HK-2 (cell line): ENCODE data around the gene DARS1.

Experiments
- DNase-seq: peaks from one replicate; pipeline ENCODE4 v3.0.0-alpha.2; 2018; ENCODE audit not compliant: unreplicated experiment

The DARS1 gene

DNA sequence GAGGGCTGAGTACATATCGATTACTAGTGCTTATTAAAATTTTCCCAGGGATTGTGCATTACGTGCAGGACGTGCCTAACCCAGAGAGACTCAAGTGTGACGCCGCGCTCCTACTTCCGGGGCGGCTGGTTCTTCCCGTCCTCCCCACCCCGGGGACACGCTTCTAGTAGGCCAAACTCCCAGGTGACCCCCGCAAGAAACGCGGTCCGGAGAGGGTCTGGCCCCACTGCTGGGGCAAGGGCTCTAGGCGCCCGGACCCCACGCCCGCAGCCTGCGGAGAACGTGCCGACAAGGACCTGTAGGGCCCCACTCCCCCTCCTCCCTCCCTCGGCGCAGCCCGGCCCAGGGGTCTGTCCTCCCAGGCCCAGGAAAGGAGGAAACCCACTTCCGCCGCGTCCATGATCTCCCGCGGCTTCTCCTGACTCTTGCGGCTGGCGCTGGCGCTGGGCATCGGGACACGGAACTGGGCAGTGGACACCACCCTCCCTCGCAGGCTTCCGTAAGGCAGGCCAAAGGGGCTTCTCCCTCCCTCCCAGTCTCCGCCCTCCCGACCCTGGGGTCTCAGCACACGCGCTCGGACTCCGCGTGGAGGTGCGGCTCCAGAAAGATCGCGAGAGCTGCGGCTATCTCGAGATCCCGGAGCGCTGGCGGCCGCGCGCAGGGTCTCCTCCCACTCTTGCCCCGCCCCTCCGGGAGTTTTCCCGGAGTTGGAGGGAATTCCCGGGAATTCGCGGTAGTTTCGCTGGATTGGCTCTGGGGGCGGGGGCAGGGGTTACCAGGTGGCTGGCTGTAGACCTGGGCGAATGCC is at the start of gene DARS1:
DARS1 (minus strand) TSS at position 609 of the 808 bp plus-strand sequence; CDS start at position 451, 158 bp downstream.
- DNase-seq: peak; percentile 96

DNA sequence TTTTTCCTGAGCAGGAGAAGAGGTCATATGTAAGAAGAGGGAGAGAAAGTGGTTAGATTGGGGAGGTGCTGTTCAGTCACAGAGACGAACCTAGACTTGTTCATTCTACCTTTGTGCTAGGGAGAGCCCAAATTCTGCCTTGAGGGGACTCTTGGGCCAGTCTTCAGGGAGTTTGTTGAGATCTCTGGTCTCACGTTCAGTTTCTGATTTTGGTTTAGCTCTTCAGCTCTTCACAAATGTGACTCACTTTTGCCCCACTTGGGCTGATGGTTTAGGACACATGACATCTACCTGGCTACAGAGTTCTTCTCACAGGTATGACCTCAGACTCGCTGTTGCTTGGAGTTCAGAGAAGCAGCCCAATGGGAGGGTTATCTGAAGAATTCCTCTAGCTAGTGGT is 49.2 kb upstream of the DARS1 start:
- DNase-seq: no peak

- no peak for DNase-seq
Observed at GRCh38 chr2:136032817-136033535, 47.5 kb upstream of the DARS1 start.

DNA sequence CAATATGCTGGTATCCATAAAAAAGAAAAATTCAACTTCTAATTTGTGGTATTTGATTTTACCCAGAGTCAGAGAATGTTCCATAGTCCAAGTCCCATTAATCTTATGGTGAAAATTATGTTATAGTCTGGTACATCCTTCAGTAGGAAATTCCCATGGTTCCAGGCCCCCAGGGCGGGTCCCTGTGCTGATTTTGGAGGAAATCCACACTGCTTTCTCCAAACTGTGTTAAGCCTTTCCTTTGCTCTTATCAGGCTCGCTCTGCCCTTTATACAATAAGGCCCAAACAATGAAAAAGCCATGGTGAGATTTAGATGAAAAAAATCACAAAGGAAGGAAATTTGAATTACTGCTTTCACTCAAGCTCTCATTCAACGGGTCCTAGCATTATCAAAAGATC is 46.8 kb upstream of the DARS1 start:
- DNase-seq: no peak

GRCh38 chr2:136031711-136032110 is 46.3 kb upstream of the DARS1 start:
- no peak for DNase-seq

DNA sequence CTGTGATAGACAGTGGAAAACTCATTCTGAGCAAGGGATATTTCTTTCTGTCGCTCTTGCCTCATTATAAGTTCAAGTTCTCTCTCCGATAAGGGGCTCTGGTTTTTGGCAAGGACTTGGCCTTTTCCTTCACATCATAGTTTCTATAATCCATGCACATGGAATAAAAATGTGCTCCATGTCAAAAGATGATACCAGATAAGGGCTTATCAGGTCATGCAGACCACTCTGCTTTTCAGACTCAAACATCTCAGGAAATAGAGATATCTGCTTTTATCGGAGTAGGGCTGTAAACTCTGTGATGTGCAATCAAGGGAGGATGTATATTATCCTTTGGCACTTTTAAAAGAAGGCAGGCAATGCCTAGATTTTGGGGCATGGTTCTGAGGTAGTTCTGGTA is 45.0 kb upstream of the DARS1 start:
- no peak for DNase-seq

GRCh38 chr2:136029149-136029548 is 43.7 kb upstream of the DARS1 start:
- no peak for DNase-seq

GRCh38 chr2:136028001-136028400 is 42.6 kb upstream of the DARS1 start:
- no peak for DNase-seq

DNA sequence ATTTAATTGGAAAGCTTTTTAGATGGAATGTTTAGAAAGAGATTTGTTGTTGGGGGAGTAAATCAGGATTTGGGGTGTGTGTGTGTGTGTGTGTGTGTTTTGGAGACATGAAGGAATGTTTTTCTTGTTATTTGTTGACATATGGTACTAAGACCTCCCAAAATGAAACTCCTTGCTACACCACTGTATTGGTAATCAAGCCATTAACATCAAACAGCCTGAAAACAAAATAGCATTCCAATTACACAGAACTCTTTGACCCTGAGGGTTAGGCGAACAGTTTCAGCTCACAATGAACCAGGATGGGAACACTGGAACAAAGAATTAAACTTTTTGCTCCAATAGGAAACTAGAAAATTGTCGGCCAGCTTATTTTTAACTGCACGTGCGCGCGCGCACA is 41.7 kb upstream of the DARS1 start:
- DNase-seq: no peak

GRCh38 chr2:136025057-136025973 is 39.9 kb upstream of the DARS1 start:
- DNase-seq: no peak

DNA sequence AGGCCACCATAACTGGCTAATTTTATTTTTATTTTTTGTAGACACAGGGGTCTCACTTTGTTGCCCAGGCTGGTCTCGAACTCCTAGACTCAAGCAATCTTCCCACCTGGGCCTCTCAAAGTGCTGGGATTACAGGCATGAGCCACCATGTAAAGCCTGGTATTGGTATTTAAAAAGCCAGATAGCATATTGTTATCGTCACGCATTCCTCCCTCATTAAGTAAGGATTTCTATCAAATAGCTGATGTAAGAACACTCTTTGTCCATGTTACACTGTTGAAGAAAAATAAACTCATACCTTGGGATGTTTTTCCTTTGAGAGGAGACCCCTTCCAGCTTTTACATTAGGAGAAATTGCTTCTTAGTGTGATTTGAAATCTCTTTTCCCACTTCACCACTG is 39.2 kb upstream of the DARS1 start:
- no peak for DNase-seq

DNA sequence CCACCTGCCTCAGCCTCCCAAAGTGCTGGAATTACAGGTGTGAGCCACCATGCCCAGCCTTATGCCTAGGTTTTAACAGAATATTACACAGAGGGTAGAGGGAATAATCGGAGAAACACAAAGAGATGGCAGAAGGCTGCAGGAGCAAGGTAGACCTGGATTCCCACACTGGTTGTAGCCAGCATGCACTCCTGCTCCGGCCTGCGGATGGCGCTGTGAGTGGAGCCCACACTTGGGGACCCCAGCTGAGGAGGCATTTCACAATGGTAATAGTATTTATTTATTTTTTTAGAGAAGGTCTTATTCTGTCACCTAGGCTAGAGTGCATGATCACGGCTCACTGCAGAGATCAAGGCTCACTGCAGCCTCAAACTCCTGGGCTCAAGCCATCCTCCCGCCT is 38.8 kb upstream of the DARS1 start:
- no peak for DNase-seq

DNA sequence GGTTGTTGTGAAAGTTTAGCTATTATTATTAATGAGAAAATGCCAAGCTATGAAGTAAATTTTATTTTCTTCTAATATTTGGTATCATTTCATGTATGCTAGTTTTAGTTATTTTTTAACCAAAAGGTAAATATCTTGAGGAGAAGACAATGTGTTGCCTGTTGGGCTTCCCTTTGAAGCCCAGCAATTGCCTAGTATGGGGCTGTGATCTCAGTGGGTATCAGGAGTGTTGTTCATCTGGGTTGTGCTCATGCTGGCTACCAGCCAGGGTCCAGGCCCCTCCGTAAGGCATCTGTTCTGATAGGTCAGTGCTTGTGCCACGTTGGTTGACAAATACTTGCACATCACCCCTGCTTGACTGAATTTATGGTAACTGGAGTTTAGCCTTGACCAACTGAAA is 38.0 kb upstream of the DARS1 start:
- no peak for DNase-seq

DNA sequence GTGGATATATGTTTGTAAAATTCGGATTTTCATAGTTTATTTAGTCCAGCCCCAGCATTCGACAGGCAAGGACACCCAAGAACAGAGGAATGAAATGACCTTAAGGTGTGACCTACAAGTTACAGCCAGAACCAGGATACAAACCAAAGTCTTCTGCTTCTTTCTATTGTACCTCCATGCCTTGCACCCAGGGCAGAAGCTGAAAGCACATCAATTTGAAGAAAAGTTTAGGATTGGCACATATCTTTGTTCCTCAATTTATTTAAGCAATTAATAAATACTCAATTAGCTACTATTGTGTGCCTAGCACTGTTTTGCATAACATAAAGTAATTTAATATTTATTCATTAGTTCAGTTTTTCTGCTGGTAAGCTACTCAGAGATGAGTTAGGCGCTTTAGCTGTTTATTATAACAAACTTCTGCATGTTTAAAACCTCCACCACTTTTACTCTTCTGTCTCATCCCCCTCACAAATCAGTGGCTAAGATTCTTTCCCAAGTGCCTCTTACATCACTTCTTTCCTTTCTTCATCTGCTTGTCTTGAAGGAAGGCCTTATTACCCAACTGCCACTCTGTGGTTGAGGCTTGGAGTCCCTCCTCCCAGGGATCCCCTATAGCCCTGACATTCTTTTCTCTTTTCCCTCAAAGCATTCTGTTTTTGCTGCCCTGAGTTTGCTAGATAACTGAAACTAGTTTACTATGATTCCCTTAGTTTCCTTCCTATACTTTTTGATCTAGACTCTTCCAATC is 37.1 kb upstream of the DARS1 start:
- no peak for DNase-seq

- DNase-seq: no peak
Observed at GRCh38 chr2:136021976-136022375, 36.5 kb upstream of the DARS1 start.

- no peak for DNase-seq
Observed at GRCh38 chr2:136021406-136021805, 36.0 kb upstream of the DARS1 start.

- DNase-seq: no peak
Observed at GRCh38 chr2:136020831-136021230, 35.4 kb upstream of the DARS1 start.

GRCh38 chr2:136019825-136020224 is 34.4 kb upstream of the DARS1 start:
- no peak for DNase-seq

DNA sequence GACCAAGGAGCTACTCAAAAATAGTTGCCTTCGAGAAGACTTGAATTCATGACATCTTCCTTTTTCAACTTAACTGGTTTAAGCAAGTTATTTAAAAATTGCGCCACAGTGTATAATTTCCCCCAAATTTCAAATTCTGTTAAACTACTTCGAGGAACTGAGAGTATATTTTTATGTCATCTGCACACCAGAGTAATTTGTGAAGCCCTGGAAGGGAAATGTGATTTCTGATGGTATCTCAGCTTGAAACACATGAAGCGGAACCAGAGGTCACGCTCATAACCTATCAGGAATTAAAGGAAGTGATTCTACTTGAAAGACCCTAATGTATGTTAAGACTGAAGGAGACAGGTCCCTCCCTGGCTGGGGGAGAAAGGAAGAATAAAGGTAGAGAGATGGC is 33.9 kb upstream of the DARS1 start:
- DNase-seq: no peak

DNA sequence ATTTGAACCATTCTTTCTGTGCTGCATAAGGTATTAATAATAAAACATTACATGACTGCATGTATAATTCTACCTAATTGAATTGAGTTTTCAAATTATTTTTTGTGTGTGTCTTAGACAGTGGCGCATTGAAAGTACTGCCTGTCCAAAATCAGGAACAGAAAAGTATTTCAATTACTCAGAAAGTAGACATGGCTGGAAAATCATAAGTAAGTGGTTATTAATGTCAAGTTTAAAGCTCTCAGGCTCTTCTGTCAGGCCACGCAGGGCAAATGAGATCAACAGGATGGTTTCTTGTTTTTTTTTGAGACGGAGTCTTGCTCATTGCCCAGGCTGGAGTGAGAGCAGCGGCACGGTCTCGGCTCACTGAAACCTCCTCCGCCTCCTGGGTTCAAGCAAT is 32.4 kb upstream of the DARS1 start:
- no peak for DNase-seq

DNA sequence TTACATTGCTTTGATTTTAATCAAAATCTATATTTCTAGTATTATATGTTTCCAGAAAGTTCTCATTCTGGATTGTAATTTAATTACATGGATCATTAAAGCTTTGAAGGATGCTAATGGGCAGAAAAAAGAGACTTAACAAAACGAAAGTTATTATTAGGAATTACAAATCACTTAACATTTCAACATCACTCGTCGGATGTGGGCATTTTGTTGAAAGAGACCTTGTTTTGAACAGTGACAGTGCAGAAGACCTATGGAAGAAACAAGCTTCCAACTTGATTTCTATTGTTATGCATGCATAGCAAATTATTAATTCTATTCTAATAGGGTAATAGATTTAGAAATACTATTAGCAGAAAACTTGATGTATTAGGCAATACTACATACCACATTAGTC is 31.4 kb upstream of the DARS1 start:
- DNase-seq: no peak

DNA sequence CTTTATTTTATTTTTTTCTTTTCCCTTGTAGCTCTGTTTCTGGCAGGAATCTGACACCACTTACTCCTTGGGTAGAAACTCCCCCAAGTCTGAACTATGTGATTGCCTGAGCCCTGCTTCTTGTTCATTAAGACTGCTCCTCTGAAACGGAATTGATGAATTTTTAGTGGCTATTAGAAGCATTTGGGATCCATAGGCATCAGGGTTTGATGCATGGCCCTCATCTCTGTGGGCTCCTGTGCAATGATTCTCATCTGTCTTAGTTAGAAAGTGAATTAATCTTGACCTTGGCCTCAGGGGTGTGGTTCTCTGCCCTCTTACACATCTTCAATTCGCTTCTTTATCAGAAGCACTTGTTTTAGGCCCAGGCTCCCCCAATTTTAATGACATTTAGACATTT is 31.0 kb upstream of the DARS1 start:
- DNase-seq: no peak
